CD14-positive monocyte (primary cell): ENCODE results near the gene STN1. TPM values are rescaled to one million over a fixed set of nuclear protein-coding genes. Genes with fewer than 3 reads are reported as not detected.
A peak's percentile ranks its signal among the peaks of the same experiment; 100 is the strongest.

Experiments used
- DNase-seq, 3 donors: peaks; one replicate each; pipeline ENCODE4 v3.0.0-alpha.2; 2011 to 2022
- H2AFZ ChIP-seq: 2 replicates; pipeline ENCODE4 v1.6.0; 2012; ENCODE audit warnings: mild to moderate bottlenecking, low read depth, low read length, inconsistent platforms; ENCODE audit not compliant: insufficient read depth, poor library complexity, severe bottlenecking
- H3K27ac ChIP-seq, 2 donors: 1 replicate in 1 of 2; 2 replicates in 1 of 2; pipeline ENCODE4 v1.5.1; 2012 to 2013; ENCODE audit warnings: low read length in 2 of 2, control low read depth in 1 of 2, inconsistent platforms in 1 of 2, low read depth in 1 of 2, mild to moderate bottlenecking in 1 of 2
- H3K27me3 ChIP-seq, 2 donors: one replicate each; pipeline versions ENCODE4 v1.6.0 to v1.6.1; 2011 to 2013; ENCODE audit warnings: low read length in 2 of 2; ENCODE audit not compliant: control insufficient read depth in 2 of 2, insufficient read depth in 2 of 2
- H3K36me3 ChIP-seq, 2 donors: replicated peaks in 1 of 2; 1 replicate in 1 of 2; 2 replicates in 1 of 2; pipeline versions ENCODE4 v1.5.1 to v1.6.1; 2012 to 2013; ENCODE audit warnings: low read length in 2 of 2, control low read depth in 1 of 2, inconsistent platforms in 1 of 2, mild to moderate bottlenecking in 1 of 2; ENCODE audit not compliant: insufficient read depth in 2 of 2, control insufficient read depth in 1 of 2
- H3K4me1 ChIP-seq, 2 donors: 1 replicate in 1 of 2; 2 replicates in 1 of 2; pipeline versions ENCODE4 v1.5.1 to v1.6.1; 2012 to 2013; ENCODE audit warnings: low read length in 2 of 2, control low read depth in 1 of 2, inconsistent platforms in 1 of 2, mild to moderate bottlenecking in 1 of 2, moderate library complexity in 1 of 2; ENCODE audit not compliant: insufficient read depth in 2 of 2, control insufficient read depth in 1 of 2
- H3K4me2 ChIP-seq: replicated peaks from 2 replicates; pipeline ENCODE3; 2012; ENCODE audit warnings: low read length, moderate library complexity, mild to moderate bottlenecking; ENCODE audit not compliant: poor library complexity, severe bottlenecking; ENCODE audit errors: extremely low read depth
- H3K4me3 ChIP-seq, 3 experiments: fragments of 200-600 bp in 1 of 3; sonication (generic) in 1 of 3; replicated peaks in 1 of 3; 1 replicate in 2 of 3; 2 replicates in 1 of 3; pipeline ENCODE4 v1.5.1; 2011 to 2013; ENCODE audit warnings: low read length in 3 of 3, mild to moderate bottlenecking in 3 of 3, control low read depth in 2 of 3, low read depth in 2 of 3, inconsistent platforms in 1 of 3, moderate library complexity in 1 of 3
- H3K79me2 ChIP-seq: 2 replicates; pipeline ENCODE4 v1.6.0; 2012; ENCODE audit warnings: mild to moderate bottlenecking, control low read depth, inconsistent platforms, low read length, moderate library complexity; ENCODE audit not compliant: insufficient read depth
- H3K9ac ChIP-seq: 2 replicates; pipeline ENCODE4 v1.6.0; 2017; ENCODE audit warnings: low read length, mild to moderate bottlenecking; ENCODE audit not compliant: insufficient read depth, poor library complexity, severe bottlenecking
- H3K9me3 ChIP-seq, 2 donors: replicated peaks in 1 of 2; 1 replicate in 1 of 2; 2 replicates in 1 of 2; pipeline versions ENCODE4 v1.5.1 to v1.6.1; 2012 to 2013; ENCODE audit warnings: low read length in 2 of 2, control low read depth in 1 of 2; ENCODE audit not compliant: control insufficient read depth in 1 of 2, insufficient read depth in 1 of 2
- H4K20me1 ChIP-seq: 2 replicates; pipeline ENCODE4 v1.6.0; 2012; ENCODE audit warnings: mild to moderate bottlenecking, low read length, control low read depth, moderate library complexity; ENCODE audit not compliant: insufficient read depth
- H3K27ac Mint-ChIP-seq, 7 donors: one replicate each; pipeline ENCODE4 v1.8.0; 2020; ENCODE audit warnings: mild to moderate bottlenecking in 7 of 7, mixed read lengths in 7 of 7, moderate library complexity in 6 of 7, inconsistent platforms in 2 of 7
- H3K27me3 Mint-ChIP-seq, 3 donors: one replicate each; pipeline ENCODE4 v1.8.0; 2021 to 2022; ENCODE audit warnings: low read depth in 3 of 3, mild to moderate bottlenecking in 3 of 3, mixed read lengths in 3 of 3, moderate library complexity in 3 of 3, inconsistent platforms in 1 of 3
- H3K36me3 Mint-ChIP-seq, 2 donors: one replicate each; pipeline ENCODE4 v1.8.0; 2020; ENCODE audit warnings: mixed read lengths in 2 of 2, inconsistent platforms in 1 of 2, mild to moderate bottlenecking in 1 of 2
- H3K4me1 Mint-ChIP-seq: one replicate; pipeline ENCODE4 v1.8.0; 2020; ENCODE audit warnings: mild to moderate bottlenecking, mixed read lengths
- H3K4me3 Mint-ChIP-seq, 2 donors: one replicate each; pipeline ENCODE4 v1.8.0; 2020; ENCODE audit warnings: mild to moderate bottlenecking in 2 of 2, mixed read lengths in 2 of 2, moderate library complexity in 1 of 2
- H3K9me3 Mint-ChIP-seq, 7 donors: one replicate each; pipeline ENCODE4 v1.8.0; 2020 to 2022; ENCODE audit warnings: mixed read lengths in 7 of 7, mild to moderate bottlenecking in 6 of 7, moderate library complexity in 6 of 7, inconsistent platforms in 2 of 7
- WGBS: methylation state at CpG from one replicate; pipeline ENCODE4 v1.1.5; 2013; ENCODE audit warnings: missing lambda C conversion rate; ENCODE audit not compliant: insufficient coverage; 5-methylcytosine and 5-hydroxymethylcytosine counted together
- intact Hi-C, 2 donors: fragments of 100-400 bp; cut with micrococcal nuclease; formaldehyde crosslinking; loops; one replicate each; pipeline versions ENCODE4 v1.15.0 to v1.15.1; 2023
- polyA plus RNA-seq, 3 donors: library from polyadenylated mRNA; depleted of rRNA in 1 of 3; unstranded in 2 of 3; stranded (reverse) in 1 of 3; fragments of 300-500 nt in 2 of 3; fragments of >200 nt in 1 of 3; fragmentation: Illumina TruSeq in 2 of 3; gene quantifications; 1 replicate in 2 of 3; 2 replicates in 1 of 3; pipeline ENCODE4 v1.2.3, GENCODE V29; 2012 to 2021
- TF ChIP-seq, protein P1 (sequence below): fragments of 200-600 bp; IDR thresholded peaks from one replicate; pipeline ENCODE4 v1.8.0; 2022; ENCODE audit warnings: antibody characterized with exemption, mild to moderate bottlenecking

Gene STN1
- polyA plus RNA-seq, 3 donors = 19.3 to 37.4 (median 35.9) TPM

DNA sequence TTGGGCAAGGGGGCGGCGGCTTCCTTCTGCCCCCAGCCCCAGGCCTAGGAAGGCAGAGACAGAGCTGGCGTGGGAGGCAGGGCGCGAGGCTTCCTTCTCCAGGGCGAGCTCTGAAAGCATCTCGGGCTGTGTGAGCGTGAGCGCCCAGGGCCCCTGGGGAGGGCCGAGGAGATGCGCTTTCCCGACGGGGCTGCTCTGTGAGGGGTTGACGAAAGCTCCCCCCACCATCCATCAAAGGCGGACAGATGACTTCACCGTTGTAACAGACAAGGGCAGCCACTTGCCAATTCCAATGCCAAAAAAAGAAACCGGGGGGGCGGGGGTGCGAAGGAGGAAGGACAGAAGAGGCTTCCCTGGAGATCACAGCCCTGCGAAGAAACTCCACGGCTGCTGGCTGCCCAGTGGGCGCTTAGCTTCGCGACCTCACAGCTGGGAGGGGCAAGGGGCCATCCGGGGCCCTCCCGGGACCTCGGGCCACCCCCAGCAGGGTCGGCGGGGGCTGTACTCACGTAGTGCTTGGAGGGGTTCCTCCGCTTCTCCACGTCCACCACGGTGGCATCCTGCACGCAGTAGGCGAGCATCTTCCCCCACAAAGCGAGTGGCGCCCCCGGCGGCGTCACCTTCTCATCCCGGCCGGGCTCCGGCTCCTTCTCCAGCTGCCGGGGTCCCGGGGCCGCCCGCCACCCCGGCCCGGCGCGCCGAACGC lies 63.1 kb downstream of the STN1 start:
- Histone ChIP-seq H3K36me3 (no peaks in the 10 kb centered on the region), H3K4me2 (peak overlapping the region; percentile 59), H2AFZ (peak overlapping the region; percentile 35), H3K27me3 (peaks cover 28 to 31% of the 10 kb centered on the region in 2 donors), H3K4me1 (peaks cover 47 to 52% of the 10 kb centered on the region in 2 donors), H4K20me1 (no peaks in the 10 kb centered on the region), H3K4me3 (peak overlapping the region in 1 of 3 experiments; percentile 51), H3K9ac (peak overlapping the region; percentile 36), H3K27ac (no peak overlapping the region), H3K9me3 (peaks cover 0 to 14% of the 10 kb centered on the region in 2 donors), H3K79me2 (no peaks in the 10 kb centered on the region)
- H3K4me1 Mint-ChIP-seq = peaks cover 39% of the 10 kb centered on the region
- WGBS = under 1% methylated on average over 39 of the region's 53 CpGs
- no peak overlapping the region for H3K27ac Mint-ChIP-seq
- TF ChIP-seq, protein P1, sequence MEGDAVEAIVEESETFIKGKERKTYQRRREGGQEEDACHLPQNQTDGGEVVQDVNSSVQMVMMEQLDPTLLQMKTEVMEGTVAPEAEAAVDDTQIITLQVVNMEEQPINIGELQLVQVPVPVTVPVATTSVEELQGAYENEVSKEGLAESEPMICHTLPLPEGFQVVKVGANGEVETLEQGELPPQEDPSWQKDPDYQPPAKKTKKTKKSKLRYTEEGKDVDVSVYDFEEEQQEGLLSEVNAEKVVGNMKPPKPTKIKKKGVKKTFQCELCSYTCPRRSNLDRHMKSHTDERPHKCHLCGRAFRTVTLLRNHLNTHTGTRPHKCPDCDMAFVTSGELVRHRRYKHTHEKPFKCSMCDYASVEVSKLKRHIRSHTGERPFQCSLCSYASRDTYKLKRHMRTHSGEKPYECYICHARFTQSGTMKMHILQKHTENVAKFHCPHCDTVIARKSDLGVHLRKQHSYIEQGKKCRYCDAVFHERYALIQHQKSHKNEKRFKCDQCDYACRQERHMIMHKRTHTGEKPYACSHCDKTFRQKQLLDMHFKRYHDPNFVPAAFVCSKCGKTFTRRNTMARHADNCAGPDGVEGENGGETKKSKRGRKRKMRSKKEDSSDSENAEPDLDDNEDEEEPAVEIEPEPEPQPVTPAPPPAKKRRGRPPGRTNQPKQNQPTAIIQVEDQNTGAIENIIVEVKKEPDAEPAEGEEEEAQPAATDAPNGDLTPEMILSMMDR = no peak
- H3K9me3 Mint-ChIP-seq = peaks cover 0 to 9% (median 3%) of the 10 kb centered on the region in 7 donors
- peaks cover 0 to 11% of the 10 kb centered on the region in 2 donors for H3K36me3 Mint-ChIP-seq
- H3K4me3 Mint-ChIP-seq = peak overlapping the region; percentile 68 to 89
- intact Hi-C loops = no loop called here
- DNase-seq = peak in 1 of 3 donors; percentile 15
- H3K27me3 Mint-ChIP-seq = peaks cover 35 to 51% (median 36%) of the 10 kb centered on the region in 3 donors

DNA sequence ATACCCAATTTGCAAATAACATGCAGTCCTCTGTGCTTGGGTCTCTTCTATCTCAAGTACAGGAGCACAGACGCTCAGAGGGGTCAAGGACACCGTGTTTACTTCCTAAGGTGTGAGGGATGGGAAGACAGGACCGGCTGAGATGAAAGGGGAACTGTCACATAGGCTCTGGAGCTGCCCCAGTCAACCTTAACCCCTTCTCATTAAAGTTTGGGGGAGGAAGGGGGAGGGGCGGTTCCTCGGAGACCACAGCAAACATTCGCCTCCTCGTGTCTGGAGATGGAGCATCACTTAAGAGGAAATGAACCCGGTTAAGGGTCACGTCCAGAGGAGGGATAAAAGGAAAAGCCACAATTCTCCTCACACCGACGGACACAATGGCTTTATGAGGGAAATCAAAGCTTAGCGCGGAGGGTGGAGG lies 63.7 kb downstream of the STN1 start:
- no peak overlapping the region for H3K9ac ChIP-seq
- Mint-ChIP-seq H3K27me3 (peaks cover 35 to 50% (median 35%) of the 10 kb centered on the region in 3 donors), H3K4me3 (peak overlapping the region; percentile 68 to 89), H3K9me3 (peaks cover 0 to 9% (median 3%) of the 10 kb centered on the region in 7 donors), H3K27ac (no peak overlapping the region), H3K36me3 (peaks cover 0 to 11% of the 10 kb centered on the region in 2 donors), H3K4me1 (peaks cover 45% of the 10 kb centered on the region)
- DNase-seq = no peak
- peak overlapping the region; percentile 35 for H2AFZ ChIP-seq
- WGBS = 10% methylated on average over 4 of the region's 13 CpGs
- H3K27ac ChIP-seq = no peak overlapping the region
- no peaks in the 10 kb centered on the region for H4K20me1 ChIP-seq
- H3K36me3 ChIP-seq = no peaks in the 10 kb centered on the region
- H3K9me3 ChIP-seq = peaks cover 0 to 14% of the 10 kb centered on the region in 2 donors
- intact Hi-C loops = no loop called here
- peaks cover 53 to 57% of the 10 kb centered on the region in 2 donors for H3K4me1 ChIP-seq
- H3K79me2 ChIP-seq = no peaks in the 10 kb centered on the region
- H3K4me2 ChIP-seq = peak overlapping the region; percentile 59
- peak overlapping the region in 1 of 3 experiments; percentile 51 for H3K4me3 ChIP-seq
- TF ChIP-seq, protein P1 = no peak
- peaks cover 28 to 31% of the 10 kb centered on the region in 2 donors for H3K27me3 ChIP-seq
